Measurements from ENCODE around the gene RBM11.
A peak's percentile ranks its signal among the peaks of the same experiment; 100 is the strongest.

Gene RBM11

GRCh38 chr21:14273736-14274538, 58.0 kb downstream of the RBM11 start:
- Histone ChIP-seq H3K4me3 (ENCODE audit: severe bottlenecking) (no peak overlapping the region), H3K4me1 (ENCODE audit: insufficient read depth, poor library complexity, severe bottlenecking) (no peaks in the 10 kb centered on the region), H3K9me3 (ENCODE audit: severe bottlenecking) (no peaks in the 10 kb centered on the region), H3K27ac (ENCODE audit: poor library complexity, severe bottlenecking) (no peak overlapping the region), H3K36me3 (ENCODE audit: low read depth) (no peaks in the 10 kb centered on the region), H3K27me3 (ENCODE audit: insufficient read depth, poor library complexity, severe bottlenecking) (no peaks in the 10 kb centered on the region)
- DNase-seq (ENCODE audit: low spot score) (no peak), ATAC-seq (ENCODE audit: low read depth) (peak; percentile 41; the same call in 1 of the 3 replicates)
- TF ChIP-seq, protein P1, sequence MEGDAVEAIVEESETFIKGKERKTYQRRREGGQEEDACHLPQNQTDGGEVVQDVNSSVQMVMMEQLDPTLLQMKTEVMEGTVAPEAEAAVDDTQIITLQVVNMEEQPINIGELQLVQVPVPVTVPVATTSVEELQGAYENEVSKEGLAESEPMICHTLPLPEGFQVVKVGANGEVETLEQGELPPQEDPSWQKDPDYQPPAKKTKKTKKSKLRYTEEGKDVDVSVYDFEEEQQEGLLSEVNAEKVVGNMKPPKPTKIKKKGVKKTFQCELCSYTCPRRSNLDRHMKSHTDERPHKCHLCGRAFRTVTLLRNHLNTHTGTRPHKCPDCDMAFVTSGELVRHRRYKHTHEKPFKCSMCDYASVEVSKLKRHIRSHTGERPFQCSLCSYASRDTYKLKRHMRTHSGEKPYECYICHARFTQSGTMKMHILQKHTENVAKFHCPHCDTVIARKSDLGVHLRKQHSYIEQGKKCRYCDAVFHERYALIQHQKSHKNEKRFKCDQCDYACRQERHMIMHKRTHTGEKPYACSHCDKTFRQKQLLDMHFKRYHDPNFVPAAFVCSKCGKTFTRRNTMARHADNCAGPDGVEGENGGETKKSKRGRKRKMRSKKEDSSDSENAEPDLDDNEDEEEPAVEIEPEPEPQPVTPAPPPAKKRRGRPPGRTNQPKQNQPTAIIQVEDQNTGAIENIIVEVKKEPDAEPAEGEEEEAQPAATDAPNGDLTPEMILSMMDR (IDR thresholded peaks at IDR 0.05; ENCODE audit: poor library complexity, severe bottlenecking): no peak

GRCh38 chr21:14275702-14276205, 59.8 kb downstream of the RBM11 start:
- ATAC-seq (ENCODE audit: low read depth) (no peak), DNase-seq (ENCODE audit: low spot score) (no peak)
- Histone ChIP-seq H3K4me1 (ENCODE audit: insufficient read depth, poor library complexity, severe bottlenecking) (no peaks in the 10 kb centered on the region), H3K9me3 (ENCODE audit: severe bottlenecking) (no peaks in the 10 kb centered on the region), H3K36me3 (ENCODE audit: low read depth) (no peaks in the 10 kb centered on the region), H3K4me3 (ENCODE audit: severe bottlenecking) (no peak overlapping the region), H3K27ac (ENCODE audit: poor library complexity, severe bottlenecking) (no peak overlapping the region), H3K27me3 (ENCODE audit: insufficient read depth, poor library complexity, severe bottlenecking) (peaks cover 5% of the 10 kb centered on the region)
- TF ChIP-seq, protein P1 (IDR thresholded peaks at IDR 0.05; ENCODE audit: poor library complexity, severe bottlenecking): no peak

Data from RWPE2 (cell line).